SKM-1 (cell line): Measurements from ENCODE around the gene SURF4.
A peak's percentile ranks its signal among the peaks of the same experiment; 100 is the strongest.
"Not testable (repeated sequence)": the region's sequence is repeated elsewhere in the genome, so short reads cannot be mapped to it uniquely, and the experiment has no call there.

Source experiments
- DNase-seq: peaks from one replicate; lab custom pipeline; 2025; ENCODE audit not compliant: unreplicated experiment; lab: John Stamatoyannopoulos, UW

Gene SURF4

DNA sequence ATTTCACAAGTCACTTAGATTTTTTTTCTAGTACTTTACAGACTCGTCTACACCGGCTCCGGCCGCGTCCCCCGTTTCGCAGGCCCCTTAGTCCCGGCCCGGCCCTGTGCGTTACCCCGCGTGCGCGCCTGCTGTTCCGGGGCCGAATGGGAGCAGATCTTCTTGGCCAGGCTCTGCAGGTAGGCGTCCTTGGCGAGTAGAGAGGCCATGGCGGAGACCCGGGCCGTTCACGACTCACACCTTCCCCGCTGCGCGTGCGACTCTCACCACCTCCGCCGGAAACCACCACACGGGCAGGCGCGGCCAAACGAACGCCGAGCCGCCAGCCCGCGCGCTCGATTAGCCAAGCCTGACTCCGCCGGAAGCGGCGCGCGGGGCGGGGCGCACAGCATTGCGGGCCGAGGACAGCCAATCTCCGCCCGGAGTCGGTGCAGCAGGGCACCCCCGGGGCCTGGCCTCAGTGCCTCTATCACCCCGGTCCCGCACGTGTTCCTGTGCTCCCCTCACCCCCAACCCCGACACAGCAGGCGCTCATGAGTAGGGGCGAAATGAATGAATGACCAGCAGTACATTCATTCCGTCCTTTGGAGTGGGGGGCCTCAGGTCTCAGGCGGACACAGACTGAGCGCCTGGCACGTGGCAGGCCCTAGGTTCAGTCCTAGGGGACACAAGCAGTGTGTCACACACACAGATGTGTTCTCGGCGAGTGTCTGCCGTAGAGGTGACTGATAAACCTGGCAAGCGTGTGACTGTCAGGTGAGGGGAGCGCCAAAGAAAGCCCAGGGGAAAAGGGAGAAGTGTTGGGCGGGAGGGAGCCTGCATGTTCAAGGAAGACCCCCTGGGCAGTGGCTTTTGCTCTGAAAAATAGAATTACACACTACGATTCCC is 39.7 kb downstream of the SURF4 start, which contains the start of gene SURF6:
TSS of gene SURF6 (minus strand) at position 265 of the 888 bp plus-strand sequence. CDS start at position 209, 56 bp downstream.
- DNase-seq = peak; percentile 84

DNA sequence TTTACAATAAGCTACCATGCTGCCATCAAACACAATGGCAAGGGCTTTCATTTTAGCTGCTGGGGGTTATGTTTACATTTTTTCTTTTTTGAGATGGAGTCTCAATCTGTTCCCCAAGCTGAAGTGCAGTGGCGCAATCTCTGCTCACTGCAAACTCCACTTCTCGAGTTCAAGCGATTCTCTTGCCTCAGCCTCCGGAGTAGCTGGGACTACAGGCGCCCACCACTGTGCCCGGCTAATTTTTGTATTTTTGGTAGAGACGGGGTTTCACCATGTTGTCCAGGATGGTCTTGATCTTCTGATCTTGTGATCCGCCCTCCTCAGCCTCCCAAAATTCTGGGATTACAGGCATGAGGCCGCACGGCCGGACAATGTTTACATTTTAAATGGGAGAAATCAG is 41.0 kb downstream of the SURF4 start:
- DNase-seq = not testable (repeated sequence)

DNA sequence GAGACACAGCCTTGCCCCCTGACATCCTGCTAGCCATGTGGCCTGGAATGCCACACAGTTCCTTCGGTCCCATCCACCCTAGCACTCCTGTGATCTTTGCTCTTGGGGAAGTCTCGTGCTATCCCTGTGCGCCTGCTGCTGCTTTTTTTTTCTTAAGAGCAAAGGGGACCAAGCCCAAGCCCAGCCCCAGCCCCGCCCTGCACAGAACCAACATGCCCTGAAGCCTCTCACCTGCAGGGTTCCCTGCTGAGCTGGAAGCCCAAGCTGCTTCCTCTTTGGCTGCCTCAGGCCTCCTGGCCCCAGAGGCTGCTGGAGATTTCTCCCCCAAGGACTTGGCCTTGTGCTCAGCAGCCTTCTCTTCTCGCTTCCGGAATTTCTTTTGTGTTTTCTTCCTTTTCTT is 41.7 kb downstream of the SURF4 start:
- no peak for DNase-seq

DNA sequence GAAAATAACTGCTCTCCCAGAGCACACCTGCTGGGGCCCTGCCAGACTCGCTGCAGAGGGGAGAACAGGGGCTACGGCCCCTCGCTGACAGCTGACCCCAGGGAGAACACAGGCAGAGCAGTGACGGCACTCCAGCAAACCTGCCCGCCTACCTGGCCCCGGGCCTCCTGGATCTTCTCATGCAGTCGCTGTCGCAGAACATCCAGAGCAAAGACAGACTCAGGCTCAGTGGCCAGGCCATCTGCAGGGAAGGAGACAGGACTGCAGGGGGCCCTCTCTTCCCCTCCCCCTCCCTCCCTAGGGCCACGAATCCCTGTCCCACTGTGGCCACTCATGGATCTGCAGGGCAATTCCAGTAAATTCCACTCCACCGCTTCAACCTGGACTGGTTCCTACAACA is 42.3 kb downstream of the SURF4 start:
- no peak for DNase-seq

DNA sequence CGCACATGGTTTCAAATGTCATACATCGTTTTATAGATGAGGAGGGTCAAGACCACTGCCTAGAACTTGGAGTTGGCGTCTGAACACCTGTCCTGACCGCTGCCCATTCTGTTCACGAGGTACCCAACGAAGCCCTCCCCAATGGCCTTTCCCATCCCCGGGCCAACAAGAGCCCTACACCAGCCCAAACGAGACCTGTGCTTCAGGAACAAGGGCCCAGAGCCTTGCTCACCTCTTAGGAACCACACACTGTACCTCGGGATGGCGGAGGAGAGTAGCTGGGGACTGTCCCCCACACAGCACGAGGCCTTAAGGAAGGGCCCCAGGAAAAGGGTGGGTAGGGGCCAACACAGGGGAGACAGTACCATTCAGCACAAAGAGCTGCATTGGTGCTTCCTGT is 42.8 kb downstream of the SURF4 start:
- no peak for DNase-seq

DNA sequence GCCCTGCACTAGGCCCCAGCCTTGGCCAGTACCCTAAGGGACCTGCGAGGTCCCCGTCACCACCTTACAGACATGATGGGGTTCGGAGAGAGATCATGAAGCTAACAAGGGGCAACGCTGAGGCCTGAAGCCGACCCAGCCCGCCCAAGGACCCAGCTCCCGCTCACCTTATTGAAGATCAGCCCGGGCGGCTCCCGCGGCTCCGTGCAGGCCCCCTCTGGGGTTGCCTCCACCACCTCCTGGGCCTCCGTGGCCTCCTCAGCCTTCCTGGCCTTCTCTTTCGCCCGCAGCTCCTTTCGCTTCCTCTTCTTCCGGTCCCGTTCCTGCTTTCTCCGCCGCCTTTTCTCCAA is 43.5 kb downstream of the SURF4 start:
- no peak for DNase-seq

DNA sequence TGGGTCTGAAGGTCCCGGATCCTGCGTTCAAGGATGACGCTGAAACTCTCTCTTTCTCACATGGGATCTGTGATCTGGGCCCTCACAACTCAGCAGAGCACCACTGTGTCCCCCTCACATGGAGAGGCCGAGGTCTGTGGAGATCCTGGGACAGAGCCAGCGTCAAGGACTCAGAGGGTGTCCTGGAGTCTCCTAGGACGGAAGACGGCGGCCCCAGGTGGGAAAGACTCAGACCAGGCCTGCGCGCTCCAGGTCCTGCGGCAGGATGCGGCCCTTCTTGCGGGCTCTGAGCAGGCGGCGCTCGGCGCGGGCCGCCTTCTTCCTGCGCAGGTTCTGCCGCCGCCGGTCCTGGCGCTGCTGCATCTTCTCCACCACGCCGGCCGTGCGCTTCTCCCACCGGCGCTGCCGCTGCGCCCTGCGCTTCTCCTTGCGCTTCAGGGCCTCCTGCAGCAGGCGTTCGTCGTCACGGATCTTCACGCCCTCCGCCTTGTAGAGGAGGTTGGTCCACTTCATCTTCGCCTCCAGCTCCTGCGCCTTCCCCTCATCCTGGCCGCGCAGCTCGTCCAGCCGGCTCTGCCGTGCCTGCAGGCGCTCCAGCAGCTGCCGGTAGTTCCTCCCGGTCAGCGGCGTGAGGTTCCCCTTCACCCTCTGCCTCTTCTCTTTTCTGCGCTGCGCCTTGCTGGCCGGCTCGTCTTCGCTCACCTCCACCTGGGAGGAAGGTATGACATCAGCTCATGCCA is 44.0 kb downstream of the SURF4 start:
- no peak for DNase-seq

DNA sequence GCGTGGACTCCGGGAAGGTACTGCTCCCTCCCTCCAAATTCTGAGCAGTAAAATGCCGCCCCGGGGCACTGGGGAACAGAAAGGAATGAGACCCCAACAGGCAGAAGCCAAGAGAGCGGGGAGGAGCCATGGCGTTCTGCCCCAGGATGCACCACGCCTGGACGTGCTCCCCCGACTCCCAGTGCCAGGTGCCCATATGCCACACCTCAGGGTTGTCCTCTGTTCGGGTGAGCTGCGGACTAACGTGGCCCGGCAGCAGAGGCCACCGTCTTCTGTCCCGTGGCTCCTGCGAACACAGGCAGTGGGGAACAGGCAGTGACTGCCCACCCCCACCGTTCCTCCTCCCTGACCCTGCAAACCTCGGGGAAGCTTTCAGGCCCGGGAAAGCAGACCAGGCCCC is 44.6 kb downstream of the SURF4 start:
- DNase-seq = no peak

DNA sequence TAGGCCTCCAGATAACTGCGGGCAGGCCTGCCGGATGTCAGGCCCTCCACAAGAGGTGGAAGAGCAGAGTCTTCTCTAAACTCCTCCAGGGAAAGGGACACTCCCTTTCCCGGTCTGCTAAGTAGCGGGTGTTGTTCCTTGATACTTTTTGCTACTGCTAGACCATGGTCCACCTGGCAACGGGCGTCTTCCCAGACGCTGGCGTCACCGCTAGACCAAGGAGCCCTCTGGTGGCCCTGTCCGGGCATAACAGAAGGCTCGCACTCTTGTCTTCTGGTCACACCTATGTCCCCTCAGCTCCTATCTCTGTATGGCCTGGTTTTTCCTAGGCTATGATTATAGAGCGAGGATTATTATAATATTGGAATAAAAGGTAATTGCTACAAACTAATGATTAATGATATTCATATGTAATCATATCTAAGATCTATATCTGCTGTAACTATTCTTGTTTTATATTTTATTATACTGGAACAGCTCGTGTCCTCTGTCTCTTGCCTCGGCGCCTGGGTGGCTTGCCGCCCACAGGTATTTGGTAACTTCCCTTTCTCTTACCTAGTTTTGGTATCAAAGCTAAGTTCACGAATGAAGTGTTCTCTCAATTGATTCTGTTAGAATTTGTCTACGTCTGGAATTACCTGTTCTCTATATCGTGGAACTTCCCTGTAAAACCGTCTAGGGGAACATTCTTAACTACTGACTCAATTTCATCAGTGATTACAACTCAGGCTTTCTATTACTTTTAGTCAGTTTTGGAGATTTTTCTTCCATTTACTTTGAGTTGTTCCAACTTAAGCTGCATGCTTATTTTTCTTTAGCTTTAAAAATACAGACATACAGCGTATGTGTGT is 46.3 kb downstream of the SURF4 start:
- DNase-seq = not testable (repeated sequence)

DNA sequence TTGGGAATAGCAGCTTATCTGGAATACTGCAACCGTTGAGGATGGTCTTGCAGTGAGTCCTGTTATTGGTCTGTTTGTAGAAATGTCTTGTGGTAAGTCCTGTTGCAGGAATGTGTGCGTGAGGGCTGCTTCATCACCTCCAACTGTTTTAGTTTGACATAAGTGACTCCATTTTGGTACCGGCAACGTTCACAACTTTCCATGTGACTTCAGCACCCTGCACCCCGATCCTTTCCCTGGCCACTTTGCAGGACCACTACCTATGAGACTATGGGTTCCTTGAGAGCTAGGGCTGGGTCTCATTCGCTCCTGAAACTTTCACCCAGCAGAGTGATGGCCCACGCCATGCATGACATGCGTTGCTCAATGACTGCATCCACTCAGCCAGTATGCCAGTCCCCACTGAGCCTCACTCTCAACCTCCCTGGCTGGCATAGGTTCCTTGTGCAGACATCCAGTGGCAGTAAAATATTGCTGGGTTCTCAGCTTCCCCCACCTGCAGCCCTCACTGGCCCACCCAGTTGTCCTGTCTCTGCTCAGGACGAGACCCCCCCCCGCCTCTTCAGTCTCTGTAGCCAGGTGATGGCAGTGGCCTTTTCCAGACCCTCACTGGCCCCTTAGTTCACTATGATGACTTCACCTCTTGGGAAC is 47.9 kb downstream of the SURF4 start:
- DNase-seq = no peak

DNA sequence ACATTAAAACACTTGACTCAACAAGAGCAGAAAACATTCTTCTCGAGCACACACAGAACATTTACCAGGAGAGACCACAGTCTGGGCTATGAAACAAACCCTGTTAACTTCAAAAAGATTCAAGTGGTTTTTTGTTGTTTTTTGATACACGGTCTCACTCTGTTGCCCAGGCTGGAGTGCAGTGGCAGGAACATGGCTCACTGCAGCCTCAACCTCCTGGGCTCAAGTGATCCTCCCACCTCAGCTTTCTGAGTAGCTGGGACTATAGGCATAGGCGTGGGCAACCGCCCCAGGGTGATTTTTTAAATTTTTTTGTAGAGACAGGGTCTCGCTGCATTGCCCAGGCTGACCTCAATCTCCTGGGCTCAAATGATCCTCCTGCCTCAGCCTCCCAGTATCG is 48.8 kb downstream of the SURF4 start:
- not testable (repeated sequence) for DNase-seq

DNA sequence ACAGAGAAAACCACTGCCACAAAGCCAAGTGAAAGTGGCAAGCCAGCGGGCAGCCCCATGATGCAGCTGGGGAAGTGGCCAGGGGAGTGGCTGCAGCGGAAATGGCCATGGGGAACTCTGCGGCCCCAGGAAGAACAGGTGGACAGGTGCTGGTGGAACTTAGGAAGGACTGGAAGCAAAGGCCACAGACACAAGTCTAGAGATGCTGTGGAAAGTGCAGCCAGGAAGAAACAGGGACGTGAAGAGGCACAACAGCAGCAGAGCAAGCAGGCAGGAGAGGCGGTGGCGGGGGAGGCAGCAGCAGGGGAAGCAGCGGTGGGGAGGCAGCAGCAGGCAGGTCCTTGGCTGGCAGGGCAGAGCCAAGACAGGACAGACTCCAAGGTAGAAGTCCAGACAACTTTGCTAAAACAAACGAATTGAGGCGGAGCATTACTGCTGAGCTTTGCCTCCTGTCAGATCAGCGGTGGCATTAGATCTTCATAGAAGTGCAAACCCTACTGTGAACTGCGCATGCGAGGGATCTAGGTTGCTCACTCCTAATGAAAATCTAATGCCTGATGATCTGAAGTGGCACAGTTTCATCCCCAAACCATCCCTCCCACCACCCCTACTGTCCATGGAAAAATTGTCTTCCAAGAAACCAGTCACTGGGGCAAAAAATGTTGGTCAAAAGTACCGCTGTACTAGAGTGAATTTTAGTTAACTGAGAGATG is 51.7 kb downstream of the SURF4 start:
- DNase-seq = no peak

DNA sequence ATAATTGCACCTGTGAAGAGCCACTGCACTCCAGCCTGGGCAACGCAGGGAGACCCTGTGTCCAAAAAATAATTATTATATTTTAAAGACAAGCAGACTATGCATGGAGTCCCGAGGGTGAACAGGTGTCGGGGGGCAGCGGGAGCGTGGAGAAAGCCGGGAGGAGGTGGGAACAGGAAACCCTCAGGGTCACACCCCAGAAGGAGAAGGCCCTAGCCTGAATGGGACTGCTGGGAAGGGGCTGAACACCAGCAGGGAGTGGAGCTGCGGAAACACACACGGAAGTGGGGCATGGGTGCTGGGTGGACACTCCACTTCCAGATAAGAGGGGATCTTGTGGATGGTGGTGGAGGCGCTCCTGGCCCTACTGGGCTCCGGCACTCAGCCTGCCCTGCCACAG is 52.6 kb downstream of the SURF4 start:
- no peak for DNase-seq

DNA sequence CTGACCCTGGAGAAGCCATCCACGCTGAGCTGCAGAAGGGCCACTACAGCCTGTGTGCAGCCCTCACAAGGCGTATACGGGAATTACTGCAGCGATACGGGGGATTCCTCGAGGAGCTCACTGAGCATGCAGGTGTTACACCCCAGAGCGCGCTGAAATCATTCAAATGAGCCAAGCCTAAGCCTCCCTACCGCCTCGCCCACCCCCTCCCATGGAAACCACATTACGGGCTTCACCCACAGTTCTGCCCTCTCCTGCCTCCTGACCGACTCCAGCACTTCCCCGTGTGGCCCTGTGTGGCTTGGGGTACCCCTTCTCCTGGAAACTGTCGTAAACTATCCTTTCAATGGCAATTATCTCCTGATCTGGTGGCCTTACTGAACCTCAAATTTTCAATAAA is 53.2 kb downstream of the SURF4 start:
- DNase-seq = no peak

DNA sequence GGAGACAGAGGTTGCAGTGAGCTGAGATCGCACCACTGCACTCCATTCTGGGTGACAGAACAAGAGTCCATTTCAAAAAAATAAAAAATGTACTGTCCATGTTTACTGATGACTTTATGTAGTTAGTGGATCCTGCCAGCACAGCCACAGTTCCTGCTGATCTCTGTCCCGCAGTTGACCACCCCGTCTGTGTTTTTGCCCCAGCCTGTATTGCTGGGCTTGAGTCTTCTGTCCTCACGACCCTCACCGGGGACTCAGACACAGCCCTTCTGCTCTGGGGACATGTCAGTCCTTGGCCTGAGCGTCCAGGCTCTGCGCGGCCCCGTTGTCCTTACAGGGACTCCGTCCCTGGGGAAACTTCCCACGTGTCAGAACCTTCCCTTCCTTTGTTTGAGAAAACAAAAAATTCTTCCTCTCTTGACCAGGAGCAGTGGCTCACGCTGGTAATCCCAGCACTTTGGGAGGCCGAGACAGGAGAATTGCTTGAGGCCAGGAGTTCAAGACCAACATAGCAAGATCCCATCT is 54.4 kb downstream of the SURF4 start:
- DNase-seq = no peak

DNA sequence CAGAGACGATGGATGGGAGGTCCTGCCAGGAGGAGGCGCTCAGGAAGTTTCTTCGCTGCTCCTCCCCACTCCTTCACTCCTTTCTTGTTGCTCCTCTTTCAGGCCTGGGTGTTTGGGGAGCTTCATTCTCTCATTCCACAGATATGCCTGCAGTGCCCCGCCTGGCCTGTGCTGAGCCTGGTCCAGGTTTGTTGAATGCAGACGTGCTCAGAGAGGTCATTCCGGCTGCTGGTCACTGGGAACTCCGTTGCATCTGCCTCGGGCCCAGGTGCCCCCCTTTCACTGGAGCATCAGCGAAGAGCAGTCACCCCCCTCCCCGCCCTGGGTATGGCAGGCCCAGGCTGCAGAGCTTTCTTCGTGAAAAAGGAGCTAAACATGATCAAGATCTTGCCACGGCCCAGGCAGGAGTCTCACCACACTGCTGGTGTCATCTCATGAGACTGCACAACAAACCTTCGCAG is 55.4 kb downstream of the SURF4 start:
- no peak for DNase-seq

DNA sequence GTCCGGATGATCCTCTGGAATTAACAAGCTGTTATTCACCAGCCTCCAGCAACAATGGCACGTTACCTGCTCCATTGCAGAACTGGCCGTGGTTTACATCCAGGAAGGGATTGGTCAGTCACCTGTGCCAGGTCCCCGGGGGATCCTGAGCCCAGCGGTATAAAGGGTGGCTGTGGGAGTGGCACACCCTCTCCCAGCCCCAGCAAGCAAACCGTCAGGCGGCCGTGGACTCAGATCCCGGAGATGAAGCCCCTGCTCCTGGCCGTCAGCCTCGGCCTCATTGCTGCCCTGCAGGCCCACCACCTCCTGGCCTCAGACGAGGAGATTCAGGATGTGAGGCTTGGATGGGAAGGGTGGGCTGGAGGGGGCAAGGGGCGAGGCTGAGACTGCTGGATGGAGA is 58.3 kb downstream of the SURF4 start:
- not testable (repeated sequence) for DNase-seq

DNA sequence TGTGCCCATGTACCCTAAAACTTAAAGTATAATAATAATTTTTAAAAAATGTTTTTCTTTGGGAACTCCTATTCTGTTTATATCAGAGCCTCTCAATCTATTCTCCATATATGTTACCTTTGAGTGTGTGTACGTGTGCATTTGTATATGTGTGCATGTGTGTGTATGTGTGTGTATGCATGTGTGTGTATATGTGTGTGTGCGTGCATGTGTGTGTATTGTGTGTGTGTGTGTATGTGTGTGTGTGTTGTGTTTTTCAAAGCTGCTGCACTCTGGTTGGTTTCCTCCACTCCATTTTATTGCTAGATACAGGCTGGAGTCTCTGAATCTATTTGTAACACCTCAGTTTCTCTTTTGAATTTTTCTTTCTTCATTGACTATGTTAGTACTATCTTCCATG is 59.9 kb downstream of the SURF4 start:
- DNase-seq = no peak
